Ecto neural progenitor cell (in vitro differentiated cells): ENCODE measurements around the gene DECR2.
"Not testable (repeated sequence)": the region's sequence is repeated elsewhere in the genome, so short reads cannot be mapped to it uniquely, and the experiment has no call there.

Experiments used
- DNase-seq: peaks from one replicate; pipeline ENCODE4 v3.0.0-alpha.2; 2018; ENCODE audit warnings: low spot score

The DECR2 gene

DNA sequence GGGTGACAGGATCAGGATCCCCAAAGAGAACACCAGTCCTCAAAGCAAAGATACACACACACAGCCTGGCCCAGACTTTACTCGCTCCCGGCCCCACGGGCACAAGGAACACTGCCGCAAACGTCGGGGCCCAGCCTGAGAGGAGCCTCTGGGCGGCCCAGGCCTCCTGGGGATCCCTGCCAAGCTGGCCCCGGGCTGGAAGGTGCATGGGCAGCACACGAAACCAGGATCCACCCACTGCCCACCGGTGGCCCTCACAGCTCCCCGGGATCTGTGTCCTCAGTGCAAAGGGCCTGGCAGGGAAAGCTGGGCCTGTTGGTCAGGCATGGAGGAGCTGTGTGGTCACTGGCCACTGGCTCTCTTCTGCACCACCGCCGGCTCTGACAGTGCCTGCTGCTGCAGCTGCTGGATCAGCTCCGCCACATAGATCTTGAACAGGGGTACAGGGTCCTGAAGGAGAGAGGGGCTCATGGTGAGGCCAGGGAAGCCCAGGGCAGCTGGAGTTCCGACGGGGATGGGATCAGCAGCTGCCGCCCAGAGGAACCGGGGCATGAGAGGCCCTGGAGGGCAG is 34.3 kb upstream of the DECR2 start:
- DNase-seq: no peak

DNA sequence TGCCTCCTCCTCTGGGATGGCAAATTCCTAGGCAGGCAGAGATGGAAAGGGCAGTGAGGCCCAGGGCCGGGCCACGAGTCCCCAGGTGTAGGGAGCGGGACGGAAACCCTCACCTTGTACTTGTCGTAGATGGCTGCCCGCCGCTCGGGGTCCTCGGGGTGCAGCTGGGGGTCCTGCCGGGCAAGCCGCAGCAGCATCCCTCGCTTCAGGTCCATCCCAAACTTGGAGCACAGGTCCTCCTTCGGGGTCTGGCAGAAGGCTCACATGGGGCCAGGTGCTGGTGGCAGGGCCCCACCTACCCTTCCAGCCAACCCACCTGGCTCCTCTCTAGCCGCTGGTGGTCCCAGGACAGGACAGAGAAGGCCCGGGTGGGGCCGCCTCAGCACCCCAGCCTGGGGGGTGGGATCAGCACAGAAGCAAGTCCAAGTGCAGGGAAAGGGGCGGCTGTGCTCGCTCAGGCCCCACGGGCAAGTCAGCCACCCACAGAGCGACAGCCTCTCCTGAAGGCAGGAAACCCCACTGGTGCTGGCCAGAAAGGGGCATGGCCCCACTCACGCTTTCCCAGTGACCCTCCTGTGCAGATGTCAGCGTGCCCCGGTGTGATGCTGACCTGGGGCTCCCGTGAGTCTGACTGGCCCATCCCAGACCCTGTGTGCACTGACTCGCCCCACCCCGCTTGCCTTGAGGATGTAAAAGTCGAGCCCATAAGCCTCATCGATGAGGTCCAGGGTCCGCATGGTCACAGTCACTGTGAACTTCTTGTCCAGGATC is 33.1 kb upstream of the DECR2 start:
- DNase-seq: no peak

GRCh38 chr16:369275-369865 is 32.3 kb upstream of the DECR2 start:
- no peak for DNase-seq

- DNase-seq: no peak
Observed at GRCh38 chr16:369866-370436, 31.7 kb upstream of the DECR2 start.

GRCh38 chr16:370443-370842 is 31.2 kb upstream of the DECR2 start, which contains the start of gene MRPL28:
MRPL28 (minus strand) TSS chr16:370538; CDS start chr16:370218, 320 bp downstream.
- DNase-seq: peak; percentile 92

- DNase-seq: no peak
Observed at GRCh38 chr16:370979-371514, 30.6 kb upstream of the DECR2 start.

- no peak for DNase-seq
Observed at GRCh38 chr16:371515-372301, 30.0 kb upstream of the DECR2 start.

GRCh38 chr16:372302-372983 is 29.2 kb upstream of the DECR2 start:
- DNase-seq: no peak

DNA sequence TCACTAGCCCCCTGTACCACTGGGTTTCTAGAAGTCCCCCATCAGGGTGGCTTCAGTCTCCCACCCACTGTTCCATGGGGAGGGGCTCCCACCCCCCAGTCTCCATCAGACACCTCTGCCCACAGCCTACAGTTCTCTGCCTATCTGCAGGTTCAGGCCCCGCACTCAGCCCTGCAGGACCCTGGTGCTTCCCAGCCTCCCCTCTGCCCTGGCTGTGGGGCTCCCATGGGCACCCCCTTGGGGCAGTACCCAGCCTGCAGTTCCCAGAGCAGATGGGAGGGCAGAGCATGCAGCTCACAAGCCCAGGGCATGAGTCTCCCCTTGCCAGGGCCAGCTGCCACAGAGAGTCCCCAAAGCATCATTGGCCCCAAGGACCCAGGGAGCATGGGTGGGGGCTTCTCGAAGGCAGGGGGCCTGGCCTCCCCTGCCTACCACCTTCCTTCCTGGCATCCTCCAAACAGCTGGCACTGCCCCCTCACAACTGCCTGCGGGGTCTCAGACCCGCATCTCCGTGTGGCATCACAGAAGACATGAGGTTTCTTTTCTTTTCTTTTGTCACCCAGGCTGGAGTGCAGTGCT is 28.6 kb upstream of the DECR2 start:
- no peak for DNase-seq

- no peak for DNase-seq
Observed at GRCh38 chr16:373848-374615, 27.7 kb upstream of the DECR2 start.

DNA sequence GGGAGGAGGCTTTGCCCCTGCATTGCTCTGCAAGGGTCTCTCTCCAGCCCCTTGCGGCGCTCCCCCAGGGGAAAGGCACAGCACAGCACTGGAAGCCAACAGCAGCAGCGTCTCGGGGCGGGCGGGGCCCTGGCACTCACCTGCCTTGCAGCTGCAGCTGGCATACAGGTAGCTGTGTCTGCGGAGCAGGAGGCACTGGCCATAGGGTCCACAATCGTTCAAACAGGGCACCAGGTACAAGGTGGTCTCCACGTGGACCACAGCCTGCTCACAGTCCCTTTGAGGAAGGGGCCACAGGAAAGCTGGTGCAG is 27.1 kb upstream of the DECR2 start:
- no peak for DNase-seq

GRCh38 chr16:375212-375611 is 26.5 kb upstream of the DECR2 start:
- no peak for DNase-seq

DNA sequence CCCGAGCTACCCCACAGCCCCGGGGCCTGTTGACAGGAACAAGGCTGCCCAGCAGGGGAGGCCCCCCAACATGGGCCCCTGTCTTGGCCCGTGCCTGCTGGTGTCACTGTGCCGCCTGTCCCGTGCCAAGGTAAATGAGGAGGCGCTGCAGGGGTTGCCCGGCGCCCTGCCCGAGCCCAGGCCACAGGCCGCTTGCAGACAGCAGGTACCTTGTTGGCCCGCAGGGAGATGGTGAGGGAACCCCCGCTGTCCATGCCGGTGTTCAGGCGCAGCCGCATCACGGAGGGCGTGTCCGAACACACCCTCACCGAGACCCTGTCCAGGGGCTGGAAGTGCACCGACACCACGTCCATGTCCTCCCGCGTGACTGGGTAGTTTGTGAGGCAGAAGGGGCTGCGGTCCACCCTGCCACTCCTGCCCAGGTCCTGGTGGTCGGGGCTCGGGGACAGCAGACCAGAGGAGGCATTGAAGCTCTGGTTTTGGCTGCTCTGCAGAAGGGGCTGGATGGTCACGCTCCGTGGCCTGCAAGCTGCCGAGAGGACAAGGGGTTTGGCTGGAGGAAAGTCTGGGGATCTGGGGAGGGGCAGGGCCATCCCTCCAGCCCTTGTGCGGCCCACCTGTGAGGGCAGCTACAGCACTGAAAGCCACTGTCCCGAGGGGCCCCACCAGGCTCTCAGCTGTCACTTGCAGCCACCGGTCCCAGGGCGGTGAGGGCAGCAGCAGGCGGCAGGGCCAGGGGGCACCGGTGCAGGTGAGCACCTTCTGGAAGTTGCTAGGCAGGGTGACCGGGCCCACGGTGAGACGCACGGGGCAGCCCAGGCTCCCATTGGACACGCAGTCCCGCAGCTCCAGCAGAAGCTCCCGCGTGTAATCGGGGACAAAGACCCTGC is 25.5 kb upstream of the DECR2 start:
- no peak for DNase-seq

DNA sequence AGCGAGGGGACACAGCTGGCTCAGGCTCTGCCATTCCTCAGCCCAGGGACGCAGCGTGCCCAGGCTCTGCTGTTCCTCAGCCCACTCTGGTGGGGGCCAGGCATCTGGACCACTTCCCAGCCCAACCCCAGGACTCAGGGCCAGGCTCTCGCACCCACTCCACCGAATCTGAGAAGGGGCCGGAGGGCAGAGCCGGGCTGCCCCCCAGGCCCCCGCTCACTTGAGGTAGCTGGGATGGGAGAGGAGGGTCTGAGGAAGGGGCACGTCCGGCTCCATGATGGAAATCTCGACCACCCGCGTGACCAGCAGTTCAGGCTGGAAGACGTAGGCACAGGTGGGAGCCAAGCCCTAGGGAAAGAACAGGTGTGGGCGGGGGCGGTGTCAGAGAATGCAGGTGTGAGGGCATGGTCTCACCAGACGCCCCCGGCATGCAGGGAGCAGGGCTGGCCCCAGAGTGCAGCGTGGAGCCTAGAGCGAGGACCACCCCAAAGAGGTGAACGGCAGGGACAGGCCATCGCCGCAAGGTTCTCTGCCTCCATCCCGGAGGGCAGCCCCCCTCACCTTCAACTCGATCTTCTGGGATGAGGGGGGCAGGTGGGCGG is 24.8 kb upstream of the DECR2 start:
- DNase-seq: no peak

DNA sequence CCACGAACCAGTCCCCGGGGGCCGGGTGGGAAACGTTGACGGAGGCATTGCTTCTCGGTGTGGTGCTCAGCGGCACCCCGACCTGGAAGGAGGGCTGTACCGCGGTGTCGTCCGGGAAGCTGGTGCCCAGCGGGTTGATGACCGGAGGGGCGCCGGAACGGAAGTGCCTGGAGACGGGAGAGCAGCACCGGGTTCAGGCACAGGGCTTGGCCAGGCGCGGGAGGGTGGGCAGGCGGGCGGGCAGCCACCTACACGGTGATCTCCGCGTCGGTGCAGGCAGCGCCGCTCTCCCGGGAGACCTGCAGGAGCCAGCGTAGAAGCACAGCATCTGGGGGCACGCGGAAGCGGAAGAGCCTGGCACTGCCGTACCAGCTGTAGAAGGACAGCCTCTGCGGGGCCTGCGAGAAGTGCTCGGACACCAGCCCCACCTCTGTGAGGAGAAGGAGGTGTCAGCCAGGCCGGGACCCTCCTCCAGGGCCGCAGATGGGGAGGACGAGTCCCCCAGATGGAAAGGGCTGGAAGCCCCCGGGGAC is 24.2 kb upstream of the DECR2 start:
- DNase-seq: no peak

- not testable (repeated sequence) for DNase-seq
Observed at GRCh38 chr16:378113-378820, 23.4 kb upstream of the DECR2 start.

- DNase-seq: no peak
Observed at GRCh38 chr16:378821-379182, 22.9 kb upstream of the DECR2 start.
